Measurements from ENCODE around the gene HSD3B2.

- TF ChIP-seq CTCF (conservative IDR thresholded peaks at IDR 0.05; ENCODE audit: low read depth in 2 of 2) (peak; percentile 63 to 75), CREB1 (CRISPR knock-in tag; IDR thresholded peaks at IDR 0.05; ENCODE audit: low read depth) (no peak), POLR2AphosphoS5 (IDR thresholded peaks at IDR 0.05; ENCODE audit: low read depth) (no peak), EZH2 (IDR thresholded peaks at IDR 0.05; ENCODE audit: low read depth, unreplicated experiment) (no peak), ZNF462 (CRISPR knock-in tag; IDR thresholded peaks at IDR 0.05) (no peak), ZNF114 (CRISPR knock-in tag; IDR thresholded peaks at IDR 0.05) (no peak), ETS1 (IDR thresholded peaks at IDR 0.05) (no peak), REST (IDR thresholded peaks at IDR 0.05; ENCODE audit: unreplicated experiment) (no peak)
Observed at GRCh38 chr1:119448127-119448511, 33.2 kb downstream of the HSD3B2 start.
